GM12864 (cell line): Measurements from ENCODE around the gene ST6GALNAC5.

ENCODE experiments used
- DNase-seq: peaks from one replicate; pipeline ENCODE4 v3.0.0-alpha.2; 2011; ENCODE audit warnings: low read depth
- H3K4me3 ChIP-seq: 2 replicates; pipeline ENCODE4 v1.5.1; 2011; ENCODE audit warnings: mild to moderate bottlenecking, low read depth, low read length, control low read depth
- CTCF ChIP-seq: IDR thresholded peaks from 2 replicates; pipeline ENCODE4 v1.5.1; 2011; ENCODE audit warnings: low read depth, mild to moderate bottlenecking, moderate library complexity, low read length, control low read depth, inconsistent platforms; ENCODE audit errors: missing control alignments

ST6GALNAC5 gene

GRCh38 chr1:77095236-77095635, 228.0 kb downstream of the ST6GALNAC5 start:
- DNase-seq: no peak
- no peak overlapping the region for H3K4me3 ChIP-seq
- no peak for TF ChIP-seq CTCF

GRCh38 chr1:77096496-77097255, 229.4 kb downstream of the ST6GALNAC5 start:
- no peak for TF ChIP-seq CTCF
- no peak overlapping the region for H3K4me3 ChIP-seq
- no peak for DNase-seq

- no peak for TF ChIP-seq CTCF
- no peak for DNase-seq
- H3K4me3 ChIP-seq: no peak overlapping the region
Measured at GRCh38 chr1:77100875-77101274, 233.6 kb downstream of the ST6GALNAC5 start.

- H3K4me3 ChIP-seq: no peak overlapping the region
- no peak for DNase-seq
- no peak for TF ChIP-seq CTCF
Measured at GRCh38 chr1:77103486-77103885, 236.2 kb downstream of the ST6GALNAC5 start.

GRCh38 chr1:77104672-77105071, 237.4 kb downstream of the ST6GALNAC5 start:
- no peak overlapping the region for H3K4me3 ChIP-seq
- DNase-seq: no peak
- no peak for TF ChIP-seq CTCF
